ENCODE data around the gene TNIK. TPM values are rescaled to one million over a fixed set of nuclear protein-coding genes. Genes with fewer than 3 reads are reported as not detected.

Gene TNIK
- total RNA-seq, 1 donor from 2014 or later: 2.5 TPM

DNA sequence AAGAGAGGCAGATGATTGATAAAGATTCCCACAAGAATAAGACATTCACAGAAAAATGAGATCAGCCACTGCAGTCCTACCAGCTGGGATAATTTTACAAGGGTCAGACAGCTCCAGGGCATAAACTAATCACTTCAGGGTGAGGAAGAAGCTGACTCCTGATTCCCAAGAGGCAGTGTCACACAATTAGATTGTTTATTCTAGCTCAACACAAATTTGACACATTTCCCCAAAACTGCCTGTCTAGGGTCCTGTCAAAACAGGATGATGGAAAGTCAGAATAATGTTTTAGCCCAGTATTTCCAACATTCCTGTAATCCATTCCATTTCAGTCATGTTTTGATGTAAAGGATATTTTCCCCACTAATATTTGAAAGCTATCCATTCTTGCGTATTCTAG lies 110.8 kb downstream of the TNIK start:
- no peak for DNase-seq
- TF ChIP-seq, protein P1, sequence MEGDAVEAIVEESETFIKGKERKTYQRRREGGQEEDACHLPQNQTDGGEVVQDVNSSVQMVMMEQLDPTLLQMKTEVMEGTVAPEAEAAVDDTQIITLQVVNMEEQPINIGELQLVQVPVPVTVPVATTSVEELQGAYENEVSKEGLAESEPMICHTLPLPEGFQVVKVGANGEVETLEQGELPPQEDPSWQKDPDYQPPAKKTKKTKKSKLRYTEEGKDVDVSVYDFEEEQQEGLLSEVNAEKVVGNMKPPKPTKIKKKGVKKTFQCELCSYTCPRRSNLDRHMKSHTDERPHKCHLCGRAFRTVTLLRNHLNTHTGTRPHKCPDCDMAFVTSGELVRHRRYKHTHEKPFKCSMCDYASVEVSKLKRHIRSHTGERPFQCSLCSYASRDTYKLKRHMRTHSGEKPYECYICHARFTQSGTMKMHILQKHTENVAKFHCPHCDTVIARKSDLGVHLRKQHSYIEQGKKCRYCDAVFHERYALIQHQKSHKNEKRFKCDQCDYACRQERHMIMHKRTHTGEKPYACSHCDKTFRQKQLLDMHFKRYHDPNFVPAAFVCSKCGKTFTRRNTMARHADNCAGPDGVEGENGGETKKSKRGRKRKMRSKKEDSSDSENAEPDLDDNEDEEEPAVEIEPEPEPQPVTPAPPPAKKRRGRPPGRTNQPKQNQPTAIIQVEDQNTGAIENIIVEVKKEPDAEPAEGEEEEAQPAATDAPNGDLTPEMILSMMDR (IDR thresholded peaks at IDR 0.05): no peak
- no peak for ATAC-seq (ENCODE audit: low read depth)
- Mint-ChIP-seq H3K36me3 (ENCODE audit: low read depth) (no peaks in the 10 kb centered on the region), H3K4me1 (peaks cover 8% of the 10 kb centered on the region), H3K9me3 (no peaks in the 10 kb centered on the region), H3K4me3 (no peak overlapping the region), H3K27ac (no peak overlapping the region), H3K27me3 (no peaks in the 10 kb centered on the region)
- ChIA-PET CTCF (no interaction called here), POLR2A (no interaction called here)
- intact Hi-C loops (cut with micrococcal nuclease): no loop called here

DNA sequence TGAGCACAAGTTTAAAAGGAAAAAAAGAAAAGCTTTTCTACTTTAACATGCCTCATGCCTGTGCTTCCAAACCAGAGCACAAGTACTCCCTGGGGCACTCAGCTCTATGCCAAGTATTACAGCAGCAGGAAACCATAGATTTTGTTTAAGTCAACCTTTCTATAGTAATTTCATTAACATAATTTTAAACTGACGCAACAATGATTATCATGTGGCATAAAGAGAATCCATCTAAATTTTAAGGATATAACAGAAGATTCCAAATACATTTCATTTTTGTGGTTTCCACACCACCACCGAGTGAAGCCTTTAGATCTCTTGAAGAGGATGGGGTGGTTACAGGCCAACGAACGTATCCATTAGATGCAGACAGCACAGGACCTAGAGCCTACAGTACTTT lies 112.1 kb downstream of the TNIK start:
- H3K27me3 Mint-ChIP-seq: no peaks in the 10 kb centered on the region
- intact Hi-C loops (cut with micrococcal nuclease): no loop called here
- ATAC-seq (ENCODE audit: low read depth) (no peak), DNase-seq (no peak)
- CTCF ChIA-PET: no interaction called here
- no peak overlapping the region for H3K4me3 Mint-ChIP-seq
- H3K27ac Mint-ChIP-seq: no peak overlapping the region
- H3K9me3 Mint-ChIP-seq: no peaks in the 10 kb centered on the region
- H3K36me3 Mint-ChIP-seq (ENCODE audit: low read depth): no peaks in the 10 kb centered on the region
- TF ChIP-seq, protein P1 (IDR thresholded peaks at IDR 0.05): no peak
- POLR2A ChIA-PET: no interaction called here
- peaks cover 8% of the 10 kb centered on the region for H3K4me1 Mint-ChIP-seq

DNA sequence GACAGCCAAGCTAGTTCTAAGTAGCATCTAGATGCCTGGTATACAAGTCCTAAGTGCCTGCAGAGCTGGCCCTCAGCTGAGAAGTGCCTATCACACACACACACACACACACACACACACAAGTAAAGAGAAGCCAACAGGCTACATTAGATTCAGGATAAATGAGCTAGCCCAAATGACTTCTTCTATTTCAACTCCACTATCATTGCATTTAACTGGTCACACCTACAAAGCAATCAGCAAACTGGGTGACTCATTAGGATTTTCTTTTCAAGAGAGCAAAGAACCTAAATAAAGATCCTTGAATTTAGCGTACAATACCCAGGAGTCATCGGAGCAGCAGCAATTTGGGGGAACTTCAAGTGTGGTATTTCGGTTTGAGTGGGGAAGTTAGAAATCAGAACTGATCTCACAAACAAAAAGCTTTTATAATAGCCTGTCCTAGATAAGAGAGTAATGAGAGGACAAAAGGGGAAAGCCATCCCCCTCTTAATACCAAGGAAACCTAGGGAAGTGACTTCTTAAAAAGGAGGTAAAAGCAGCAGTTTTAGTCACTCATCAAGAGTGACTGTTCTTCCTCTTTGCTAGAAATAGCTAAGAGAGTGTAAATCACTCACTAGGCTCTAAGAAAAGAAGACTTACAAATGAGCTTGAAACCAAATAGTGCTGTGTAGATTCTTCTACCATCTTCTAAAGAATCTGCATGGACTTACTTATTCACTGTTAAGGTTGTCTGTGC lies 112.7 kb downstream of the TNIK start:
- no peak for ATAC-seq (ENCODE audit: low read depth)
- ChIA-PET POLR2A (no interaction called here), CTCF (no interaction called here)
- H3K4me1 Mint-ChIP-seq: peaks cover 8% of the 10 kb centered on the region
- no peaks in the 10 kb centered on the region for H3K9me3 Mint-ChIP-seq
- H3K27ac Mint-ChIP-seq: no peak overlapping the region
- intact Hi-C loops (cut with micrococcal nuclease): no loop called here
- no peak overlapping the region for H3K4me3 Mint-ChIP-seq
- no peaks in the 10 kb centered on the region for H3K27me3 Mint-ChIP-seq
- TF ChIP-seq, protein P1 (IDR thresholded peaks at IDR 0.05): no peak
- no peaks in the 10 kb centered on the region for H3K36me3 Mint-ChIP-seq (ENCODE audit: low read depth)
- no peak for DNase-seq

DNA sequence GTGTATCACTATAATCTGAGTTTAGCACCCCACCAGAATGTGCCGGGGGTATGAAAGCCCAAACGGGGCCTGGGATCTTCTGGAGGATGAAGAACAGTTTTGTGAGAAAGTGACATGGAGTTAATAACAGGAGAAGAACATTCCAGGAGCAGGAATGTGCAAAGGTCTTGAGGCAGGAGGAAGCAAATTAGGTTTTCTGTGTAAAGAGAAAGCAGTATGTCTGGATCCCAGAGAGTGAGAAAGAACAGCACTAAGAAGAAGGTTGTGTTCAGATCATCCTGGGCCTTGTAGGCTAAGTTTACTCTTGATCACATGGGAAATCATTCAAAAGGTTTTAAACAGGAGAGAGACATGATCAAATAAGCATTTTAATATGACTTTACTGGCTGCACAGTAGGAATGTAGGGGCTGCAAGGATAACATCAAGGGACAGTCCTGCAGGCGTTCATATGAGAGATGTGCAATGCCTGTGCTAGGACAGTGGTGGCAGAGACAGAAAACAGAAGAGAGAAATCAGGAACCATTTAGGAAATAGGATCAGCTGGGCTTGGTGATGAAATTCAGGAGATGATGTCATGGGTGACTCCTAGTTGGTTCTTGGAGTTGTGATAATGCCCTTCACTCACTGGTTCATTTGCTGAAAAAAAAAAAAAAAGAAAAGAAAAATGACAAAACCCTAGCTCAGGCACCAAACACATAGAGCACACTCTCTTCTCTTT lies 113.5 kb downstream of the TNIK start:
- Mint-ChIP-seq H3K4me3 (no peak overlapping the region), H3K9me3 (no peaks in the 10 kb centered on the region), H3K4me1 (peaks cover 8% of the 10 kb centered on the region), H3K27ac (no peak overlapping the region), H3K27me3 (no peaks in the 10 kb centered on the region), H3K36me3 (ENCODE audit: low read depth) (no peaks in the 10 kb centered on the region)
- ATAC-seq (ENCODE audit: low read depth) (no peak), DNase-seq (no peak)
- ChIA-PET POLR2A (no interaction called here), CTCF (no interaction called here)
- intact Hi-C loops (cut with micrococcal nuclease): no loop called here
- TF ChIP-seq, protein P1 (IDR thresholded peaks at IDR 0.05): no peak

DNA sequence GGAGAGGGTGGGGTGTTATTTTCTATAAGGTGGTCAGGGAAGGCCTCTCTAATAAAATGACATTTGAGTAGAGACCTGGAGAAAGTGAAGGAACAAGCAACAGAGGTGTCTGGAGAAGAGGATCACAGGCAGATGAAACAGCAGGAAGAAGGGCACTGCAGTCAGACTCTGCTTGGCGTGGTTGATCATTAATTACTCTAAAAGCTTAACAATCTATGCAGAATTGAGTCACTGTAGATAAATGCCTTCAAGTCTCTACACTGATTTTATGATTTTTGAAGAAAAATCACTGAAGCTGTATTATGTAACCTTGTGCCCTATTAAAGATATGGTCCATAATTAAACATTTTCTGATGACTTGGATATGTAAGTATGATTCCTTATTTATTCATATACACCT lies 114.2 kb downstream of the TNIK start:
- no peak overlapping the region for H3K27ac Mint-ChIP-seq
- no peak for DNase-seq
- TF ChIP-seq, protein P1 (IDR thresholded peaks at IDR 0.05): no peak
- no peaks in the 10 kb centered on the region for H3K27me3 Mint-ChIP-seq
- intact Hi-C loops (cut with micrococcal nuclease): no loop called here
- H3K4me3 Mint-ChIP-seq: no peak overlapping the region
- no peak for ATAC-seq (ENCODE audit: low read depth)
- no peaks in the 10 kb centered on the region for H3K36me3 Mint-ChIP-seq (ENCODE audit: low read depth)
- POLR2A ChIA-PET: no interaction called here
- peaks cover 8% of the 10 kb centered on the region for H3K4me1 Mint-ChIP-seq
- CTCF ChIA-PET: no interaction called here
- no peaks in the 10 kb centered on the region for H3K9me3 Mint-ChIP-seq
